HepG2 (cell line): Measurements from ENCODE around the gene ACOT9. TPM values are rescaled to one million over a fixed set of nuclear protein-coding genes. Genes with fewer than 3 reads are reported as not detected.

Experiments
- ATAC-seq: fragments of 200-7000 bp; cut with Tn5 transposase; 3 replicates; pipeline ENCODE4 v1.9.1; 2020; ENCODE audit warnings: mild to moderate bottlenecking, moderate library complexity
- BruUV-seq: library from RNA; stranded (reverse); fragments of 400-500 nt; replicated peaks from 2 replicates; lab custom pipeline; 2021; lab: Mats Ljungman, UMichigan
- CTCF ChIA-PET: fragments of 300-600 bp; formaldehyde crosslinking; extraction: SDS; loops from one replicate; lab custom pipeline; 2021; ENCODE audit warnings: low total read pairs, inconsistent platforms, low intra/inter-chr PET ratio; lab: Yijun Ruan, JAX
- POLR2A ChIA-PET: fragments of 350-600 bp; sonication (Branson Sonifier 250); formaldehyde crosslinking; loops from one replicate; lab custom pipeline; 2020; ENCODE audit warnings: antibody characterized with exemption, inconsistent platforms; lab: Yijun Ruan, JAX
- DNase-seq: peaks from one replicate; pipeline ENCODE4 v3.0.0-alpha.2; 2015; ENCODE audit warnings: low spot score
- FAIRE-seq: peaks from 3 replicates; lab custom pipeline; 2011; peaks lifted over from hg19 to GRCh38; lab: Jason Lieb, UNC
- H2AFZ ChIP-seq: one replicate; pipeline ENCODE4 v1.6.1; 2011; ENCODE audit warnings: low read length, inconsistent platforms
- H3K27ac ChIP-seq: fragments of 300-600 bp; 3 replicates; pipeline ENCODE4 v1.8.0; 2011; ENCODE audit warnings: mixed run types, mild to moderate bottlenecking, mixed read lengths, low read length, inconsistent platforms; ENCODE audit not compliant: insufficient read depth; ENCODE audit errors: extremely low read length
- H3K27me3 ChIP-seq, 2 experiments: fragments of 200-600 bp in 1 of 2; 2 replicates in 1 of 2; 3 replicates in 1 of 2; pipeline versions ENCODE4 v1.6.0 to v1.8.0; 2011; ENCODE audit warnings: low read length in 2 of 2, mild to moderate bottlenecking in 2 of 2, moderate library complexity in 2 of 2, inconsistent platforms in 1 of 2; ENCODE audit not compliant: insufficient read depth in 2 of 2, control insufficient read depth in 1 of 2
- H3K36me3 ChIP-seq, 2 experiments: fragments of 200-600 bp in 1 of 2; replicated peaks in 1 of 2; 2 replicates in 1 of 2; 3 replicates in 1 of 2; pipeline versions ENCODE4 v1.5.1 to v1.8.0; 2011; ENCODE audit warnings: low read length in 2 of 2, inconsistent platforms in 1 of 2; ENCODE audit not compliant: insufficient read depth in 2 of 2, control insufficient read depth in 1 of 2
- H3K4me1 ChIP-seq: 2 replicates; pipeline ENCODE4 v1.5.1; 2012; ENCODE audit warnings: low read length, inconsistent platforms; ENCODE audit not compliant: insufficient read depth
- H3K4me2 ChIP-seq: 2 replicates; pipeline ENCODE4 v1.6.0; 2011; ENCODE audit warnings: low read depth, low read length, inconsistent platforms
- H3K4me3 ChIP-seq, 3 experiments: fragments of 200-600 bp in 1 of 3; sonication (generic), shearing (Covaris generic) in 1 of 3; replicated peaks in 1 of 3; 2 replicates each; pipeline ENCODE4 v1.5.1; 2011 to 2016; ENCODE audit warnings: low read length in 3 of 3, inconsistent platforms in 2 of 3, low read depth in 2 of 3, mild to moderate bottlenecking in 2 of 3, control low read depth in 1 of 3, mixed read lengths in 1 of 3; ENCODE audit not compliant: insufficient read depth in 1 of 3
- H3K79me2 ChIP-seq: one replicate; pipeline ENCODE4 v1.6.1; 2011; ENCODE audit warnings: low read length, inconsistent platforms; ENCODE audit not compliant: insufficient read depth
- H3K9ac ChIP-seq: 2 replicates; pipeline ENCODE4 v1.6.0; 2011; ENCODE audit warnings: mild to moderate bottlenecking, low read depth, low read length, inconsistent platforms; ENCODE audit not compliant: insufficient read depth
- H3K9me3 ChIP-seq: 2 replicates; pipeline ENCODE4 v1.5.1; 2012; ENCODE audit warnings: mild to moderate bottlenecking, low read length
- H4K20me1 ChIP-seq: 2 replicates; pipeline ENCODE4 v1.6.0; 2011; ENCODE audit warnings: inconsistent platforms, mild to moderate bottlenecking, low read length, moderate library complexity; ENCODE audit not compliant: insufficient read depth
- ATM ChIP-seq: fragments of 450-650 bp; IDR thresholded peaks from 2 replicates; pipeline ENCODE4 v1.7.1; 2017; ENCODE audit warnings: mild to moderate bottlenecking, borderline replicate concordance
- CBX1 ChIP-seq: IDR thresholded peaks from one replicate; pipeline ENCODE4 v1.6.1; 2016; ENCODE audit warnings: antibody characterized with exemption, low read depth
- CHD2 ChIP-seq: IDR thresholded peaks from 2 replicates; pipeline ENCODE4 v1.6.1; 2011; ENCODE audit warnings: low read depth, low read length, improper control_type of control experiment
- HDAC6 ChIP-seq: fragments of 200-600 bp; sonication (generic); IDR thresholded peaks from 2 replicates; pipeline ENCODE4 v1.7.0; 2017; ENCODE audit warnings: mild to moderate bottlenecking, antibody characterized with exemption, low read length, low read depth
- KDM4B ChIP-seq: sonication (generic); formaldehyde crosslinking; IDR thresholded peaks from 2 replicates; pipeline ENCODE4 v1.4.0; 2020; ENCODE audit warnings: missing genetic modification reagents
- PATZ1 ChIP-seq: sonication (generic); formaldehyde crosslinking; IDR thresholded peaks from 2 replicates; pipeline ENCODE4 v1.4.0; 2020; ENCODE audit warnings: missing genetic modification reagents
- PHF20 ChIP-seq: sonication (generic); formaldehyde crosslinking; IDR thresholded peaks from 2 replicates; pipeline ENCODE4 v1.5.0; 2020; ENCODE audit warnings: mild to moderate bottlenecking, missing genetic modification reagents
- PHF21A ChIP-seq: sonication (generic); formaldehyde crosslinking; IDR thresholded peaks from 2 replicates; pipeline ENCODE4 v1.5.0; 2020; ENCODE audit warnings: mild to moderate bottlenecking, missing genetic modification reagents
- PITX1 ChIP-seq: sonication (generic); formaldehyde crosslinking; IDR thresholded peaks from 2 replicates; pipeline ENCODE4 v1.5.1; 2020; ENCODE audit warnings: mild to moderate bottlenecking, missing genetic modification reagents
- TEAD2 ChIP-seq: sonication (generic); formaldehyde crosslinking; IDR thresholded peaks from 2 replicates; pipeline ENCODE4 v1.9.0; 2021; ENCODE audit warnings: missing genetic modification reagents
- TGIF2 ChIP-seq: IDR thresholded peaks from 2 replicates; pipeline ENCODE4 v1.6.1; 2016; ENCODE audit warnings: control low read depth, missing compliant biosample characterization
- ZBTB7B ChIP-seq: sonication (generic); formaldehyde crosslinking; IDR thresholded peaks from 2 replicates; pipeline ENCODE4 v1.4.0; 2020; ENCODE audit warnings: missing genetic modification reagents
- ZFP82 ChIP-seq: sonication (generic); formaldehyde crosslinking; IDR thresholded peaks from 2 replicates; pipeline ENCODE4 v1.5.1; 2020; ENCODE audit warnings: mild to moderate bottlenecking, missing genetic modification reagents, borderline replicate concordance
- ZFY ChIP-seq: sonication (generic); formaldehyde crosslinking; IDR thresholded peaks from 2 replicates; pipeline ENCODE4 v1.4.0; 2020; ENCODE audit warnings: missing genetic modification reagents
- ZNF18 ChIP-seq: sonication (generic); formaldehyde crosslinking; IDR thresholded peaks from 2 replicates; pipeline ENCODE4 v1.8.0; 2022; ENCODE audit warnings: mild to moderate bottlenecking, missing genetic modification reagents; ENCODE audit not compliant: insufficient replicate concordance
- ZNF263 ChIP-seq: sonication (generic); formaldehyde crosslinking; IDR thresholded peaks from 2 replicates; pipeline ENCODE4 v1.4.0; 2020; ENCODE audit warnings: missing genetic modification reagents
- ZNF432 ChIP-seq: sonication (generic); formaldehyde crosslinking; IDR thresholded peaks from 2 replicates; pipeline ENCODE4 v1.5.0; 2020; ENCODE audit warnings: missing genetic modification reagents, mild to moderate bottlenecking, borderline replicate concordance
- WGBS: methylation state at CpG from one replicate; pipeline ENCODE4 v1.1.6; 2017; ENCODE audit warnings: low lambda C conversion rate; 5-methylcytosine and 5-hydroxymethylcytosine counted together
- in situ Hi-C: cut with HindIII; loops from 2 replicates; pipeline ENCODE4 v1.10.0; 2017; ENCODE audit warnings: low pct_unique_long_range_greater_than_20kb; ENCODE audit not compliant: extremely low pct_ligation_motif_present
- intact Hi-C: fragments of 100-400 bp; cut with micrococcal nuclease; formaldehyde crosslinking; loops from one replicate; pipeline ENCODE4 v1.10.0; 2022; ENCODE audit not compliant: unreplicated experiment
- polyA plus RNA-seq, 8 experiments: library from polyadenylated mRNA; depleted of rRNA in 3 of 8; stranded (reverse) in 7 of 8; unstranded in 1 of 8; fragments of >200 nt; fragmentation: Illumina TruSeq in 4 of 8; extraction: Trizol in 4 of 8; gene quantifications; 2 replicates each; pipeline versions ENCODE4 v1.2.1 to v1.2.3, GENCODE V29; 2011 to 2016; ENCODE audit warnings: low read depth in 4 of 8, missing spikeins in 1 of 8, mixed read lengths in 1 of 8; ENCODE audit not compliant: insufficient read depth in 1 of 8
- total RNA-seq, 5 experiments: library from RNA; depleted of rRNA; stranded (reverse); fragments of >200 nt; fragmentation: Illumina TruSeq; extraction: Trizol; gene quantifications; 2 replicates each; pipeline ENCODE4 v1.2.3, GENCODE V29; 2016; ENCODE audit warnings: low read depth in 1 of 5

Gene ACOT9
- total and polyA plus RNA-seq, 2 of the 13 experiments (the other 11 are each of a cell fraction or from before 2014, with no cell fraction given) = 33.3 to 36.9 TPM

GRCh38 chrX:23726191-23726590 lies 16.9 kb downstream of the ACOT9 start:
- Histone ChIP-seq H3K4me3 (no peak overlapping the region), H3K36me3 (peaks cover 0 to 17% of the 10 kb centered on the region in 2 experiments; a peak in 4 of 5 replicates), H2AFZ (no peak overlapping the region), H3K9ac (no peak overlapping the region), H3K4me1 (no peaks in the 10 kb centered on the region), H4K20me1 (no peaks in the 10 kb centered on the region), H3K9me3 (no peaks in the 10 kb centered on the region), H3K4me2 (no peak overlapping the region), H3K79me2 (no peaks in the 10 kb centered on the region), H3K27me3 (no peaks in the 10 kb centered on the region), H3K27ac (no peak overlapping the region)
- no TSS peak for BruUV-seq
- intact Hi-C loops = no loop called here
- no peak for FAIRE-seq
- WGBS = 97% methylated on average over 6 of the region's 6 CpGs
- ChIA-PET CTCF (no interaction called here), POLR2A (no interaction called here)
- no peak for DNase-seq
- in situ Hi-C loops = no loop called here
- ATAC-seq = no peak
- no peak for TF ChIP-seq PHF20 (CRISPR knock-in tag)
- TF ChIP-seq ZNF263 (CRISPR knock-in tag) = no peak
- TF ChIP-seq PHF21A = no peak
- TF ChIP-seq ZNF432 (CRISPR knock-in tag) = no peak
- no peak for TF ChIP-seq TEAD2
- no peak for TF ChIP-seq ATM
- no peak for TF ChIP-seq PITX1 (CRISPR knock-in tag)
- no peak for TF ChIP-seq PATZ1 (CRISPR knock-in tag)
- TF ChIP-seq ZFY (CRISPR knock-in tag) = no peak
- TF ChIP-seq ZNF18 (CRISPR knock-in tag) = no peak
- no peak for TF ChIP-seq CHD2
- TF ChIP-seq ZBTB7B (CRISPR knock-in tag) = no peak
- TF ChIP-seq KDM4B (CRISPR knock-in tag) = no peak
- no peak for TF ChIP-seq ZFP82 (CRISPR knock-in tag)
- no peak for TF ChIP-seq CBX1
- TF ChIP-seq TGIF2 = no peak
- TF ChIP-seq HDAC6 = no peak
